Neural progenitor cell (in vitro differentiated cells): Measurements from ENCODE around the gene ENTPD2. TPM values are rescaled to one million over a fixed set of nuclear protein-coding genes. Genes with fewer than 3 reads are reported as not detected.
A peak's percentile ranks its signal among the peaks of the same experiment; 100 is the strongest.

Experiments used
- DNase-seq: peaks from one replicate; pipeline ENCODE4 v3.0.0-alpha.2; 2016; ENCODE audit warnings: low spot score
- H2AFZ ChIP-seq: fragments of 200-600 bp; sonication (generic); replicated peaks from 2 replicates; pipeline ENCODE4 v1.6.1; 2016; ENCODE audit warnings: antibody characterized with exemption
- H3F3A ChIP-seq: fragments of 200-600 bp; sonication (generic); 2 replicates; pipeline ENCODE4 v1.6.1; 2016; ENCODE audit warnings: antibody characterized with exemption, low read depth
- H3K27ac ChIP-seq: fragments of 200-600 bp; sonication (generic); 2 replicates; pipeline ENCODE4 v1.5.1; 2016; ENCODE audit warnings: mild to moderate bottlenecking
- H3K27me3 ChIP-seq: fragments of 200-600 bp; sonication (generic); 2 replicates; pipeline ENCODE4 v1.6.1; 2016; ENCODE audit warnings: mild to moderate bottlenecking, moderate library complexity
- H3K36me3 ChIP-seq: fragments of 200-600 bp; sonication (generic); 2 replicates; pipeline ENCODE4 v1.5.1; 2016
- H3K4me1 ChIP-seq: fragments of 200-600 bp; sonication (generic); 2 replicates; pipeline ENCODE4 v1.6.1; 2016; ENCODE audit warnings: mixed run types
- H3K4me2 ChIP-seq: fragments of 200-600 bp; sonication (generic); 2 replicates; pipeline ENCODE4 v1.6.1; 2016
- H3K4me3 ChIP-seq: fragments of 200-600 bp; sonication (generic); 2 replicates; pipeline ENCODE4 v1.5.1; 2016
- H3K79me2 ChIP-seq: fragments of 200-600 bp; sonication (generic); 2 replicates; pipeline ENCODE4 v1.6.1; 2016; ENCODE audit warnings: low read depth
- H3K9ac ChIP-seq: fragments of 200-600 bp; sonication (generic); 2 replicates; pipeline ENCODE4 v1.6.1; 2016
- H3K9me3 ChIP-seq: fragments of 200-600 bp; sonication (generic); 2 replicates; pipeline ENCODE4 v1.5.1; 2016; ENCODE audit warnings: low read depth
- H4K20me1 ChIP-seq: fragments of 200-600 bp; sonication (generic); 2 replicates; pipeline ENCODE4 v1.6.1; 2016; ENCODE audit warnings: low read depth
- H3K27ac Mint-ChIP-seq: 3 replicates; pipeline ENCODE4 v1.8.0; 2021; ENCODE audit warnings: mixed read lengths
- H3K27me3 Mint-ChIP-seq: 2 replicates; pipeline ENCODE4 v1.8.0; 2022; ENCODE audit warnings: low read depth, mild to moderate bottlenecking, inconsistent platforms, moderate library complexity, mixed read lengths; ENCODE audit not compliant: insufficient read depth
- H3K36me3 Mint-ChIP-seq: 3 replicates; pipeline ENCODE4 v1.8.0; 2021; ENCODE audit warnings: mixed read lengths
- H3K4me1 Mint-ChIP-seq: 3 replicates; pipeline ENCODE4 v1.8.0; 2021; ENCODE audit warnings: mixed read lengths
- H3K4me3 Mint-ChIP-seq: 3 replicates; pipeline ENCODE4 v1.8.0; 2021; ENCODE audit warnings: mild to moderate bottlenecking, moderate library complexity, mixed read lengths
- H3K9me3 Mint-ChIP-seq: 3 replicates; pipeline ENCODE4 v1.8.0; 2020; ENCODE audit warnings: mixed read lengths
- CTCF ChIP-seq: fragments of 200-600 bp; sonication (generic); IDR thresholded peaks from 2 replicates; pipeline ENCODE4 v1.5.1; 2017; ENCODE audit warnings: antibody characterized with exemption, mild to moderate bottlenecking
- EZH2 ChIP-seq: fragments of 200-600 bp; sonication (generic); IDR thresholded peaks from 2 replicates; pipeline ENCODE4 v1.6.1; 2017; ENCODE audit warnings: antibody characterized with exemption, mild to moderate bottlenecking, moderate library complexity
- EZH2phosphoT487 ChIP-seq: fragments of 200-600 bp; sonication (generic); IDR thresholded peaks from 2 replicates; pipeline ENCODE4 v1.6.1; 2017; ENCODE audit warnings: antibody characterized with exemption
- total RNA-seq: library from RNA; depleted of rRNA; stranded (reverse); fragments of >200 nt; gene quantifications from 2 replicates; pipeline ENCODE4 v1.2.3, GENCODE V29; 2015; ENCODE audit warnings: low replicate concordance

ENTPD2 gene
- total RNA-seq, 1 donor from 2014 or later = not detected

- Mint-ChIP-seq H3K4me3 (no peak overlapping the region), H3K9me3 (no peaks in the 10 kb centered on the region), H3K27me3 (peaks cover 2% of the 10 kb centered on the region), H3K4me1 (no peaks in the 10 kb centered on the region), H3K36me3 (peaks cover 5% of the 10 kb centered on the region), H3K27ac (peak overlapping the region; percentile 33)
- no peak overlapping the region for H3K4me2 ChIP-seq
- no peaks in the 10 kb centered on the region for H3K27me3 ChIP-seq
- H3K9ac ChIP-seq = no peak overlapping the region
- no peak overlapping the region for H3K4me3 ChIP-seq
- H4K20me1 ChIP-seq = no peaks in the 10 kb centered on the region
- no peak for DNase-seq
- TF ChIP-seq EZH2 = no peak
- TF ChIP-seq CTCF = no peak
- no peak for TF ChIP-seq EZH2phosphoT487
- H3K27ac ChIP-seq = no peak overlapping the region
- H2AFZ ChIP-seq = no peak overlapping the region
- no peaks in the 10 kb centered on the region for H3K36me3 ChIP-seq
- no peaks in the 10 kb centered on the region for H3K79me2 ChIP-seq
- H3K4me1 ChIP-seq = no peaks in the 10 kb centered on the region
- no peaks in the 10 kb centered on the region for H3F3A ChIP-seq
- H3K9me3 ChIP-seq = no peaks in the 10 kb centered on the region
Observed at GRCh38 chr9:137017071-137017470, 36.8 kb downstream of the ENTPD2 start.

- no peak overlapping the region for H3K4me3 Mint-ChIP-seq
- Histone ChIP-seq H3K27ac (no peak overlapping the region), H3K27me3 (no peaks in the 10 kb centered on the region), H3K4me3 (no peak overlapping the region), H2AFZ (no peak overlapping the region), H3K36me3 (no peaks in the 10 kb centered on the region), H3K79me2 (no peaks in the 10 kb centered on the region), H3F3A (no peaks in the 10 kb centered on the region), H3K9me3 (no peaks in the 10 kb centered on the region), H4K20me1 (no peaks in the 10 kb centered on the region), H3K4me1 (no peaks in the 10 kb centered on the region), H3K4me2 (no peak overlapping the region), H3K9ac (no peak overlapping the region)
- no peaks in the 10 kb centered on the region for H3K4me1 Mint-ChIP-seq
- no peak for DNase-seq
- no peak overlapping the region for H3K27ac Mint-ChIP-seq
- H3K27me3 Mint-ChIP-seq = peaks cover 2% of the 10 kb centered on the region
- no peaks in the 10 kb centered on the region for H3K9me3 Mint-ChIP-seq
- TF ChIP-seq EZH2phosphoT487 = no peak
- TF ChIP-seq CTCF = no peak
- H3K36me3 Mint-ChIP-seq = peaks cover 5% of the 10 kb centered on the region
Observed at GRCh38 chr9:137016436-137016835, 37.4 kb downstream of the ENTPD2 start.

- H3K9ac ChIP-seq = no peak overlapping the region
- H3K4me2 ChIP-seq = no peak overlapping the region
- no peaks in the 10 kb centered on the region for H3K9me3 Mint-ChIP-seq
- peaks cover 5% of the 10 kb centered on the region for H3K36me3 Mint-ChIP-seq
- no peak for DNase-seq
- no peaks in the 10 kb centered on the region for H3K4me1 ChIP-seq
- H3K4me3 ChIP-seq = no peak overlapping the region
- H3K4me3 Mint-ChIP-seq = no peak overlapping the region
- no peaks in the 10 kb centered on the region for H3K36me3 ChIP-seq
- no peaks in the 10 kb centered on the region for H4K20me1 ChIP-seq
- no peak overlapping the region for H3K27ac Mint-ChIP-seq
- no peaks in the 10 kb centered on the region for H3K9me3 ChIP-seq
- no peaks in the 10 kb centered on the region for H3K27me3 ChIP-seq
- H3K4me1 Mint-ChIP-seq = no peaks in the 10 kb centered on the region
- TF ChIP-seq EZH2 (no peak), EZH2phosphoT487 (no peak), CTCF (no peak)
- H2AFZ ChIP-seq = no peak overlapping the region
- no peaks in the 10 kb centered on the region for H3K79me2 ChIP-seq
- H3K27ac ChIP-seq = no peak overlapping the region
- peaks cover 2% of the 10 kb centered on the region for H3K27me3 Mint-ChIP-seq
- no peaks in the 10 kb centered on the region for H3F3A ChIP-seq
Observed at GRCh38 chr9:137015976-137016375, 37.9 kb downstream of the ENTPD2 start.
